NOMO-1 treated with DMSO at 0.1 percent for 48 hours (cell line): ENCODE data around the gene DQX1.
"Not testable (repeated sequence)": the region's sequence is repeated elsewhere in the genome, so short reads cannot be mapped to it uniquely, and the experiment has no call there.

Source experiments
- DNase-seq: peaks from one replicate; lab custom pipeline; 2025; ENCODE audit not compliant: unreplicated experiment; lab: John Stamatoyannopoulos, UW

Gene DQX1

GRCh38 chr2:74470742-74471141, 55.3 kb downstream of the DQX1 start:
- DNase-seq: not testable (repeated sequence)
